ENCODE measurements around the gene NARF.
A peak's percentile ranks its signal among the peaks of the same experiment; 100 is the strongest.

NARF gene

GRCh38 chr17:82461827-82462524, 3.4 kb downstream of the NARF start:
- H3K36me3 Mint-ChIP-seq (ENCODE audit: low read depth) = peaks cover 68% of the 10 kb centered on the region
- no peak for TF ChIP-seq CTCF (IDR thresholded peaks at IDR 0.05)
- H3K27ac Mint-ChIP-seq = peak overlapping the region; percentile 20
- DNase-seq = no peak
- peak overlapping the region; percentile 20 for H3K4me3 Mint-ChIP-seq
- H3K4me1 Mint-ChIP-seq = peaks cover 47% of the 10 kb centered on the region
- no peaks in the 10 kb centered on the region for H3K27me3 Mint-ChIP-seq (ENCODE audit: low read depth, poor library complexity)
- peaks cover 4% of the 10 kb centered on the region for H3K9me3 Mint-ChIP-seq

GRCh38 chr17:82463391-82463790, 4.8 kb downstream of the NARF start:
- no peak for DNase-seq
- no peak for TF ChIP-seq CTCF (IDR thresholded peaks at IDR 0.05)
- H3K4me1 Mint-ChIP-seq = peaks cover 36% of the 10 kb centered on the region
- peak overlapping the region; percentile 6 for H3K4me3 Mint-ChIP-seq
- H3K27ac Mint-ChIP-seq = peak overlapping the region; percentile 77
- H3K36me3 Mint-ChIP-seq (ENCODE audit: low read depth) = peaks cover 72% of the 10 kb centered on the region
- no peaks in the 10 kb centered on the region for H3K27me3 Mint-ChIP-seq (ENCODE audit: low read depth, poor library complexity)
- H3K9me3 Mint-ChIP-seq = no peaks in the 10 kb centered on the region

DNA sequence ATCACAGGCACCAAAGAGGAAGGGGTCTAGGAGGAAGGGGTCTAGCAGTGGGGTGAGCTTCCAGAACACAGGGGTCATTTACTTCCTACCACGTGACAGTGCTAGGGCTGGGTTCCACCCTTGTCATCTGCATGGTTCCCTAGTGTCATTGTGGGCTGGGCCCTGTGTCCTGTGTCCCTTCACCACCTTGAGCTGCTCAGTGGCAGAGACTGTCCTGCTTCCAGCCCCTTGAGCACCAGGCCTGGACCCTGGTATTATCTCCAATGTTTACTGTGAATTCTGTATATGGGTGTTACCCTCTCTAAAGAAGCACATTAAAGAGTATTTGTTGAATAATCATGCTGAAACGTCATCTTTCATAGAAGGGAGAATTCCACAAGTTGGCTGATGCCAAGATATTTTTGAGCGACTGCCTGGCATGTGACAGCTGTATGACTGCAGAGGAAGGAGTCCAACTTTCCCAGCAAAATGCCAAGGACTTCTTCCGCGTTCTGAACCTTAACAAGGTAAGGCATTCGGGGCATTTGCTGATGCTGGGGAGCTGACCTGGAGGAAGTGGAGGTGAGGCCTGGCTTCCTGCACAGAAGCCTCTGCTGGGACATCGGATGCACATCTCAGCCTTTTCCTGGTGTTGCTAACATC, 5.5 kb downstream of the NARF start:
- H3K36me3 Mint-ChIP-seq (ENCODE audit: low read depth) = peaks cover 78% of the 10 kb centered on the region
- H3K27me3 Mint-ChIP-seq (ENCODE audit: low read depth, poor library complexity) = no peaks in the 10 kb centered on the region
- no peak for TF ChIP-seq CTCF (IDR thresholded peaks at IDR 0.05)
- H3K4me1 Mint-ChIP-seq = peaks cover 33% of the 10 kb centered on the region
- no peak for DNase-seq
- H3K4me3 Mint-ChIP-seq = no peak overlapping the region
- H3K9me3 Mint-ChIP-seq = no peaks in the 10 kb centered on the region
- H3K27ac Mint-ChIP-seq = peak overlapping the region; percentile 77

- H3K36me3 Mint-ChIP-seq (ENCODE audit: low read depth) = peaks cover 79% of the 10 kb centered on the region
- no peaks in the 10 kb centered on the region for H3K27me3 Mint-ChIP-seq (ENCODE audit: low read depth, poor library complexity)
- no peak overlapping the region for H3K4me3 Mint-ChIP-seq
- DNase-seq = no peak
- H3K9me3 Mint-ChIP-seq = no peaks in the 10 kb centered on the region
- H3K27ac Mint-ChIP-seq = no peak overlapping the region
- H3K4me1 Mint-ChIP-seq = peaks cover 28% of the 10 kb centered on the region
- no peak for TF ChIP-seq CTCF (IDR thresholded peaks at IDR 0.05)
These were observed 6.0 kb downstream of the NARF start for GRCh38 chr17:82464567-82464929.

DNA sequence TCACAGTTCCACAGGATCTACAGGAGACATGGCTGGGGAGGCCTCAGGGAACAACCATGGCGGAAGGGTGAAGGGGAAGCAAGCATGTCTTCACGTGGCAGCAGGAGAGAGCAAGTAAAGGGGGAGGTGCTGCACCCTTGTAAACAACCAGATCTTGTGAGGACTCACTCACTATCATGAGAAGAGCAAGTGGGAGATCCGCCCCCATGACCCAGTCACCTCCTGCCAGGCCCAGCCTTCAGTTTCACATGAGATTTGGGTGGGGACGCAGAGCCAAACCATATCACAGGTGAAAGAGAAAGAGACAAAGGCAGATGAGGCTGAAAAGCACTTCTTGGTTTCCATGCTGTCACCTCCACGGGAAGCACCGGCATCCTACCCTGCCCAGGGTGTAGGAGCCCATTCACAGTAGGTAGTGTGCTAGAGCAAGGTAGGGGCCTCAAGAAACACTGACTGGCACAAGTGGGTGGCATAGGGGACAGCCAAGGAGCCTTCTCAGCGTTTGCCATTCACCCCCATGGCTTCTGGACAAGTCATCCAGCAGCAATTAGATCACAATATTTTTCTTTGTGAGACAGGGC, 6.6 kb downstream of the NARF start:
- TF ChIP-seq CTCF (IDR thresholded peaks at IDR 0.05) = no peak
- Mint-ChIP-seq H3K27ac (no peak overlapping the region), H3K9me3 (peaks cover 2% of the 10 kb centered on the region), H3K4me1 (peaks cover 24% of the 10 kb centered on the region), H3K4me3 (no peak overlapping the region), H3K36me3 (ENCODE audit: low read depth) (peaks cover 79% of the 10 kb centered on the region), H3K27me3 (ENCODE audit: low read depth, poor library complexity) (no peaks in the 10 kb centered on the region)
- no peak for DNase-seq
